B cell (primary cell): ENCODE measurements around the gene SP3. TPM values are rescaled to one million over a fixed set of nuclear protein-coding genes. Genes with fewer than 3 reads are reported as not detected.

ENCODE experiments used
- ATAC-seq: fragments of 200-7000 bp; cut with Tn5 transposase; one replicate; pipeline ENCODE4 v1.10.0; 2021; ENCODE audit warnings: low read depth, mild to moderate bottlenecking, moderate number of reproducible peaks, moderate library complexity
- CTCF ChIA-PET: fragments of 350-600 bp; sonication (Branson Sonifier 250); formaldehyde crosslinking; loops from one replicate; lab custom pipeline; 2021; ENCODE audit warnings: antibody characterized with exemption, inconsistent platforms; lab: Charles Lee
- POLR2A ChIA-PET: fragments of 350-600 bp; sonication (Branson Sonifier 250); formaldehyde crosslinking; loops from one replicate; lab custom pipeline; 2021; ENCODE audit warnings: antibody characterized with exemption; lab: Charles Lee
- DNase-seq: peaks from one replicate; pipeline ENCODE4 v3.0.0; 2013
- H2AFZ ChIP-seq: 2 replicates; pipeline ENCODE4 v1.6.1; 2012; ENCODE audit warnings: mild to moderate bottlenecking, low read depth, low read length; ENCODE audit not compliant: insufficient read depth, poor library complexity, severe bottlenecking
- H3K27ac ChIP-seq, 2 donors: 1 replicate in 1 of 2; 2 replicates in 1 of 2; pipeline ENCODE4 v1.5.1; 2012 to 2013; ENCODE audit warnings: low read length in 2 of 2, mild to moderate bottlenecking in 2 of 2, moderate library complexity in 1 of 2
- H3K27me3 ChIP-seq, 4 experiments: fragments of 200-600 bp in 1 of 4; sonication (generic) in 1 of 4; replicated peaks in 1 of 4; 1 replicate in 2 of 4; 2 replicates in 2 of 4; pipeline versions ENCODE4 v1.6.1 to v1.7.0; 2013 to 2016; ENCODE audit warnings: low read length in 3 of 4, mild to moderate bottlenecking in 2 of 4, mixed read lengths in 1 of 4, moderate library complexity in 1 of 4; ENCODE audit not compliant: insufficient read depth in 4 of 4, control insufficient read depth in 3 of 4; ENCODE audit errors: control extremely low read depth in 1 of 4
- H3K36me3 ChIP-seq, 2 experiments: replicated peaks in 1 of 2; 1 replicate in 1 of 2; 2 replicates in 1 of 2; pipeline versions ENCODE4 v1.6.1 to v1.7.1; 2013; ENCODE audit warnings: low read length in 1 of 2; ENCODE audit not compliant: insufficient read depth in 2 of 2, control insufficient read depth in 1 of 2; ENCODE audit errors: control extremely low read depth in 1 of 2, extremely low read depth in 1 of 2
- H3K4me1 ChIP-seq, 2 donors: fragments of 200-600 bp in 1 of 2; sonication (generic) in 1 of 2; 1 replicate in 1 of 2; 2 replicates in 1 of 2; pipeline versions ENCODE4 v1.5.1 to v1.6.1; 2013 to 2017; ENCODE audit warnings: low read length in 2 of 2; ENCODE audit not compliant: control insufficient read depth in 2 of 2, insufficient read depth in 2 of 2
- H3K4me2 ChIP-seq: replicated peaks from 2 replicates; pipeline ENCODE3; 2012; ENCODE audit warnings: mild to moderate bottlenecking, low read depth, low read length; ENCODE audit not compliant: poor library complexity, severe bottlenecking
- H3K4me3 ChIP-seq, 5 experiments: fragments of 200-600 bp in 1 of 5; sonication (generic) in 1 of 5; 1 replicate in 3 of 5; 2 replicates in 2 of 5; pipeline versions ENCODE4 v1.5.1 to v1.7.0; 2011 to 2016; ENCODE audit warnings: low read length in 4 of 5, mild to moderate bottlenecking in 4 of 5, low read depth in 2 of 5, control low read depth in 1 of 5, moderate library complexity in 1 of 5; ENCODE audit not compliant: insufficient read depth in 1 of 5; ENCODE audit errors: control extremely low read depth in 1 of 5, extremely low read depth in 1 of 5
- H3K79me2 ChIP-seq: fragments of 200-600 bp; sonication (generic); one replicate; pipeline ENCODE4 v1.6.0; 2016; ENCODE audit warnings: low read length; ENCODE audit not compliant: control insufficient read depth, insufficient read depth
- H3K9ac ChIP-seq: fragments of 200-600 bp; sonication (generic); 2 replicates; pipeline ENCODE4 v1.6.1; 2017; ENCODE audit warnings: mild to moderate bottlenecking, low read length, moderate library complexity
- H3K9me3 ChIP-seq, 3 donors: one replicate each; pipeline versions ENCODE4 v1.6.1 to v1.7.1; 2013; ENCODE audit warnings: low read length in 2 of 3; ENCODE audit not compliant: control insufficient read depth in 2 of 3, insufficient read depth in 1 of 3; ENCODE audit errors: control extremely low read depth in 1 of 3
- H4K20me1 ChIP-seq: 2 replicates; pipeline ENCODE4 v1.6.0; 2012; ENCODE audit warnings: mild to moderate bottlenecking, low read length; ENCODE audit not compliant: insufficient read depth, control insufficient read depth, poor library complexity, severe bottlenecking
- H3K27ac Mint-ChIP-seq: one replicate; pipeline ENCODE4 v1.8.0; 2021; ENCODE audit warnings: mixed read lengths
- H3K27me3 Mint-ChIP-seq: one replicate; pipeline ENCODE4 v1.8.0; 2021; ENCODE audit warnings: mixed read lengths
- H3K4me1 Mint-ChIP-seq: one replicate; pipeline ENCODE4 v1.8.0; 2021; ENCODE audit warnings: mixed read lengths
- H3K4me3 Mint-ChIP-seq: one replicate; pipeline ENCODE4 v1.8.0; 2021; ENCODE audit warnings: mixed read lengths
- H3K9me3 Mint-ChIP-seq: one replicate; pipeline ENCODE4 v1.8.0; 2022; ENCODE audit warnings: mixed read lengths; ENCODE audit not compliant: insufficient read depth
- EZH2 ChIP-seq: IDR thresholded peaks from 2 replicates; pipeline ENCODE4 v1.6.1; 2012; ENCODE audit warnings: borderline replicate concordance, low read depth, mild to moderate bottlenecking, moderate library complexity, low read length; ENCODE audit not compliant: insufficient read depth, poor library complexity, severe bottlenecking
- WGBS: methylation state at CpG from one replicate; pipeline ENCODE4 v1.1.5; 2013; ENCODE audit warnings: missing lambda C conversion rate; ENCODE audit not compliant: insufficient coverage; 5-methylcytosine and 5-hydroxymethylcytosine counted together
- intact Hi-C: fragments of 100-400 bp; cut with micrococcal nuclease; formaldehyde crosslinking; loops from one replicate; pipeline ENCODE4 v1.10.0; 2022
- polyA plus RNA-seq: library from polyadenylated mRNA; depleted of rRNA; stranded (reverse); fragments of >200 nt; gene quantifications from 2 replicates; pipeline ENCODE4 v1.2.3, GENCODE V29; 2012
- total RNA-seq, 2 donors: library from RNA; stranded (reverse); fragments of 120-200 nt in 1 of 2; gene quantifications; 1 replicate in 1 of 2; 2 replicates in 1 of 2; pipeline versions ENCODE4 v1.2.3 to v1.2.4, GENCODE V29; 2013 to 2022
- TF ChIP-seq, protein P1 (sequence below): fragments of 200-600 bp; IDR thresholded peaks from one replicate; pipeline ENCODE4 v1.8.0; 2022; ENCODE audit warnings: antibody characterized with exemption, mild to moderate bottlenecking

The SP3 gene
- total and polyA plus RNA-seq, 2 donors (not counting 1 experiment from before 2014, with no cell fraction given), result 31.9 to 152 TPM

DNA sequence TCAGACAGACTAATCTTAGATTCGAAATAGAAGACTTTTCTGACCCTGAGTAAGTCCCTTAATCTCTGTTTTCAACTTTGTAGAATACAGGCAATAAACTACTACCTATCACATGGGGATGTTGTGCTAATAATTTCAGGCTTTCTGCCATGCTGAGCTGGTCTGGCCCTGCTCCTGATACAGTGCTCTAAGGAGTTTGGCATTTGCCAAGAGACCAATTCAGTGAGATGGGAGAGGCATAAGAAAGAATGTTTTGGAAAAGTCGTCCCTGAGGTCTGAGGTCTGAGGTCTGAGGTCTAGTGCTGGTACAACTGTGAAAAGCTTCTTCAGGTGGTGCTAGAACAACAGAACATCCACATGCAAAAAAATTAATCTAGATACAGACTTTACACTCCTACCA lies 35.9 kb upstream of the SP3 start:
- no peak for TF ChIP-seq EZH2
- TF ChIP-seq, protein P1, sequence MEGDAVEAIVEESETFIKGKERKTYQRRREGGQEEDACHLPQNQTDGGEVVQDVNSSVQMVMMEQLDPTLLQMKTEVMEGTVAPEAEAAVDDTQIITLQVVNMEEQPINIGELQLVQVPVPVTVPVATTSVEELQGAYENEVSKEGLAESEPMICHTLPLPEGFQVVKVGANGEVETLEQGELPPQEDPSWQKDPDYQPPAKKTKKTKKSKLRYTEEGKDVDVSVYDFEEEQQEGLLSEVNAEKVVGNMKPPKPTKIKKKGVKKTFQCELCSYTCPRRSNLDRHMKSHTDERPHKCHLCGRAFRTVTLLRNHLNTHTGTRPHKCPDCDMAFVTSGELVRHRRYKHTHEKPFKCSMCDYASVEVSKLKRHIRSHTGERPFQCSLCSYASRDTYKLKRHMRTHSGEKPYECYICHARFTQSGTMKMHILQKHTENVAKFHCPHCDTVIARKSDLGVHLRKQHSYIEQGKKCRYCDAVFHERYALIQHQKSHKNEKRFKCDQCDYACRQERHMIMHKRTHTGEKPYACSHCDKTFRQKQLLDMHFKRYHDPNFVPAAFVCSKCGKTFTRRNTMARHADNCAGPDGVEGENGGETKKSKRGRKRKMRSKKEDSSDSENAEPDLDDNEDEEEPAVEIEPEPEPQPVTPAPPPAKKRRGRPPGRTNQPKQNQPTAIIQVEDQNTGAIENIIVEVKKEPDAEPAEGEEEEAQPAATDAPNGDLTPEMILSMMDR, result no peak
- H3K4me1 ChIP-seq, result peaks cover 17 to 18% of the 10 kb centered on the region in 2 donors
- no peak overlapping the region for H3K9ac ChIP-seq
- no peak overlapping the region for H3K4me3 ChIP-seq
- Mint-ChIP-seq H3K27me3 (no peaks in the 10 kb centered on the region), H3K4me1 (peaks cover 23% of the 10 kb centered on the region), H3K27ac (no peak overlapping the region), H3K4me3 (no peak overlapping the region), H3K9me3 (no peaks in the 10 kb centered on the region)
- intact Hi-C loops, result no loop called here
- H2AFZ ChIP-seq, result no peak overlapping the region
- no peaks in the 10 kb centered on the region for H3K27me3 ChIP-seq
- DNase-seq, result no peak
- H4K20me1 ChIP-seq, result no peaks in the 10 kb centered on the region
- CTCF ChIA-PET, result no interaction called here
- no peak for ATAC-seq
- no CpG with 5 or more reads among the region's 2 CpGs for WGBS
- no peaks in the 10 kb centered on the region for H3K79me2 ChIP-seq
- POLR2A ChIA-PET, result no interaction called here
- no peak overlapping the region for H3K4me2 ChIP-seq
- H3K9me3 ChIP-seq, result peaks cover 0 to 3% (median 0%) of the 10 kb centered on the region in 3 donors
- H3K27ac ChIP-seq, result no peak overlapping the region
- no peaks in the 10 kb centered on the region for H3K36me3 ChIP-seq

DNA sequence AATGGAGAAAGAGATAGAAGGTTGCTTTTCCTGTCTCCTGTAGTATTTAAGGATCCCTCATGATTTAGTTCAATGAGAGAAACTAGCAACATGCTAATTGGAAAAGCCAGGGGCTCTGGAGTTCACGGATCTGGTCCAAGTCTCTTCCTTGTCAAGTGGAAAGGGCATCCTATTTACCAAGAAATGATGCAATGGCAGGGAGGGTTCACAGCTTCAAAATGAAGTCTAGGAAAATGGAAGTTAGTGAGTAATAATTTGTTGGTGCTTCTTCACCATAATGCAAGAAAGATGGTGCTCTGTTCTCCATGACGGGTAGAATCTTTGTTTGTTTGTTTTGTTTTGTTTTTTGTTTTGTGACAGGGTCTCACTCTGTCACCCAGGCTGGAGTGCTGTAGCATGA lies 34.6 kb upstream of the SP3 start:
- Histone ChIP-seq H3K9ac (no peak overlapping the region), H3K27ac (no peak overlapping the region), H3K4me3 (no peak overlapping the region), H3K9me3 (peaks cover 0 to 3% (median 0%) of the 10 kb centered on the region in 3 donors), H3K36me3 (no peaks in the 10 kb centered on the region), H2AFZ (no peak overlapping the region), H4K20me1 (no peaks in the 10 kb centered on the region), H3K79me2 (no peaks in the 10 kb centered on the region), H3K27me3 (no peaks in the 10 kb centered on the region), H3K4me1 (peaks cover 17 to 18% of the 10 kb centered on the region in 2 donors), H3K4me2 (no peak overlapping the region)
- no peak for DNase-seq
- Mint-ChIP-seq H3K27ac (no peak overlapping the region), H3K4me3 (no peak overlapping the region), H3K27me3 (no peaks in the 10 kb centered on the region), H3K9me3 (no peaks in the 10 kb centered on the region), H3K4me1 (peaks cover 26% of the 10 kb centered on the region)
- ATAC-seq, result no peak
- 100% methylated on average over 1 of the region's 2 CpGs for WGBS
- POLR2A ChIA-PET, result no interaction called here
- CTCF ChIA-PET, result no interaction called here
- intact Hi-C loops, result loop anchor here (2.0 kb wide), 1 partner anchor 13 kb away; no protein-coding TSS in a partner anchor
- no peak for TF ChIP-seq EZH2
- TF ChIP-seq, protein P1, result no peak
